Muscle layer of duodenum (tissue), 2 donors: Measurements from ENCODE around the gene CLTCL1.

ENCODE experiments used
- H3K27ac ChIP-seq: one replicate; pipeline ENCODE4 v1.7.0; 2013; ENCODE audit warnings: mild to moderate bottlenecking, low read length
- H3K27me3 ChIP-seq: one replicate; pipeline ENCODE4 v1.7.0; 2013; ENCODE audit warnings: low read depth, mild to moderate bottlenecking, control low read depth, low read length
- H3K36me3 ChIP-seq, 2 donors: one replicate each; pipeline ENCODE4 v1.7.0; 2013; ENCODE audit warnings: low read length in 2 of 2, control low read depth in 1 of 2, mild to moderate bottlenecking in 1 of 2; ENCODE audit not compliant: insufficient read depth in 2 of 2, control insufficient read depth in 1 of 2
- H3K4me1 ChIP-seq, 2 donors: one replicate each; pipeline ENCODE4 v1.7.0; 2013; ENCODE audit warnings: low read length in 2 of 2, mild to moderate bottlenecking in 2 of 2, control low read depth in 1 of 2, moderate library complexity in 1 of 2; ENCODE audit not compliant: insufficient read depth in 2 of 2, control insufficient read depth in 1 of 2
- H3K4me3 ChIP-seq, 2 donors: one replicate each; pipeline ENCODE4 v1.7.0; 2013; ENCODE audit warnings: low read length in 2 of 2, low read depth in 1 of 2, mild to moderate bottlenecking in 1 of 2
- H3K9me3 ChIP-seq, 2 donors: one replicate each; pipeline ENCODE4 v1.7.0; 2013; ENCODE audit warnings: low read length in 2 of 2, control low read depth in 1 of 2, mild to moderate bottlenecking in 1 of 2; ENCODE audit not compliant: control insufficient read depth in 1 of 2
- donor health status: healthy.

CLTCL1 gene

GRCh38 chr22:19244600-19245352, 46.7 kb downstream of the CLTCL1 start:
- H3K9me3 ChIP-seq, result no peaks in the 10 kb centered on the region
- no peaks in the 10 kb centered on the region for H3K36me3 ChIP-seq
- no peak overlapping the region for H3K27ac ChIP-seq
- H3K4me3 ChIP-seq, result no peak overlapping the region
- no peaks in the 10 kb centered on the region for H3K4me1 ChIP-seq
- H3K27me3 ChIP-seq, result no peaks in the 10 kb centered on the region

- Histone ChIP-seq H3K27ac (no peak overlapping the region), H3K27me3 (no peaks in the 10 kb centered on the region), H3K4me3 (no peak overlapping the region), H3K4me1 (no peaks in the 10 kb centered on the region), H3K9me3 (no peaks in the 10 kb centered on the region), H3K36me3 (no peaks in the 10 kb centered on the region)
These were observed 48.8 kb downstream of the CLTCL1 start for GRCh38 chr22:19242699-19243098.

GRCh38 chr22:19241593-19241906, 50.0 kb downstream of the CLTCL1 start:
- Histone ChIP-seq H3K27ac (no peak overlapping the region), H3K36me3 (no peaks in the 10 kb centered on the region), H3K4me3 (no peak overlapping the region), H3K27me3 (no peaks in the 10 kb centered on the region), H3K4me1 (no peaks in the 10 kb centered on the region), H3K9me3 (no peaks in the 10 kb centered on the region)

- Histone ChIP-seq H3K36me3 (peaks cover 0 to under 1% of the 10 kb centered on the region in 2 donors), H3K27me3 (no peaks in the 10 kb centered on the region), H3K9me3 (no peaks in the 10 kb centered on the region), H3K27ac (no peak overlapping the region), H3K4me3 (no peak overlapping the region), H3K4me1 (no peaks in the 10 kb centered on the region)
These were observed 50.5 kb downstream of the CLTCL1 start for GRCh38 chr22:19240813-19241592.

DNA sequence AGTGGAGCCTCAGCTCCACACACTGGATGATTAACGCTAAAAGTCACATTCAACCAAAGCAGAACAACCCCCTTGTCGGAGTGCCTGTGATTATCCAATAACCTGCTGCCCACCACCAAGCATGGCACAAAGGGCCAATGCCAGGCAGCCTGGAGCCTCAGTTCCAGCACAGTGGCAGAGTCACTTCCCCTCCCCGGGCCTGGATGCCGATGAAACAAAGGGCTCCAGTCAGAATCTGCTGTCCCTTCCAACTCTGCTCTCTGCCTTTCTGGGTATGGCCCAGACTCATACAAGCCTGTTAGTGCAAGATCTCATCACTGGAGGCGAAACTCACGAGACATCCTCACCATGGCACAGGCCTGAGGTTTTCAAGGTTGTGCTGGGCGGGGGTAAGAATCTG, 52.1 kb downstream of the CLTCL1 start:
- no peaks in the 10 kb centered on the region for H3K9me3 ChIP-seq
- H3K36me3 ChIP-seq, result peaks cover 0 to 5% of the 10 kb centered on the region in 2 donors
- no peak overlapping the region for H3K27ac ChIP-seq
- no peak overlapping the region for H3K4me3 ChIP-seq
- no peaks in the 10 kb centered on the region for H3K4me1 ChIP-seq
- H3K27me3 ChIP-seq, result no peaks in the 10 kb centered on the region

GRCh38 chr22:19238900-19239299, 52.6 kb downstream of the CLTCL1 start:
- no peak overlapping the region for H3K27ac ChIP-seq

DNA sequence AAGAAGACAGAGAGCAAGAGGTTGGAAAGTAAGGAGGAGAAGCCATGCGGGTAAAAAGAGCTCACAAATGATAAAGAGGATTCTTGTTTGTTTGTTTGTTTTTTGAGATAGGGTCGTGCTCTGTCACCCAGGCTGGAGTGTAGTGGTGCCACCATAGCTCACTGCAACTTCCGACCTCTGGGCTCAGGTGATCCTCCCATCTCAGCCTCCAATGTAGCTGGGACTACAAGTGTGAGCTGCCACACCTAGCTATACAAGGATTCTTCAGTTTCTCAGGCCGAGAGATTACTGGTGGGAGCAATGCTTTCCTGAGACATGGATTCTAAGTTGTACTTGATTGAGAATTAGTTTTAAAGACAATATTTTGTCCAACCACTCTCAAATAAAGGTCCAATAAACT, 55.6 kb downstream of the CLTCL1 start:
- Histone ChIP-seq H3K9me3 (no peaks in the 10 kb centered on the region), H3K4me1 (no peaks in the 10 kb centered on the region), H3K27ac (no peak overlapping the region), H3K36me3 (peaks cover 9 to 19% of the 10 kb centered on the region in 2 donors), H3K27me3 (no peaks in the 10 kb centered on the region), H3K4me3 (no peak overlapping the region)

More at GRCh38 chr22:19238900-19239299, 52.6 kb downstream of the CLTCL1 start:
- no peaks in the 10 kb centered on the region for H3K27me3 ChIP-seq
- H3K9me3 ChIP-seq, result no peaks in the 10 kb centered on the region
- peaks cover 0 to 5% of the 10 kb centered on the region in 2 donors for H3K36me3 ChIP-seq
- H3K4me1 ChIP-seq, result no peaks in the 10 kb centered on the region
- H3K4me3 ChIP-seq, result no peak overlapping the region

DNA sequence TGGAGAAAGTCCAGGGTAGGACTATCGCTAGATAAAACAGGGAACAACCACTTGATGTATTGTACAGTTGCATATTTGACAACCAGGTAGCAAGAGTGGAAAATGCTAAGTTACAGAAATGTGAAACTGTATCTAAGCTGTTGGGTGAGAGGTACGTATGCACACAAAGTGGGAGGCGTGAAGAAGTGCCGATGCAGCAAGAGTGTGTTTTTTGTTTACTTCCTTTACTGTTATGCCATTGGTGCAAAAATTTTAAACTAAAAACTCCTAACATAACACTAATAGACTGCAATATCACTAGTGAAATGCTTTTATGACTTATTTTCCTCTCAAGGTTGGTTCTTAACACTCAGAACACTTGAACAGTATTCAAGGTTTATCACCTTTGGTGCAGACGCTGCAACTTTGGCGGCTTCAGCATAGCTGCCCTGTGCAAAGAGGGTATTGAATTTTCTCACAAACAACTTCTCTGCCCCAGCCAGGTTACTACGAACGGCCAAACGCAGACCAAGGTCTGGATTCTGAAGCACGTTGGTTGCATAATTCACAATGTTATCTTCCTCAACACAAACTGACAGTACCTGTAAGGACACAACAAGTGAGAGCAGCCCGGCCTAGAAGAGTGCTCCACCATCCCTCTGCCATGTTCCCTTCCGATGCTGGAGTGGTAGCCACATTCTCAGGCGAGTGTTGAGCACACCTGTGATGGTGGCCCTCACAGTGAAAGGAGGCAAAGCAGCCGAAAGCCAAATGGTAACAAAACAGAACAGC, 57.2 kb downstream of the CLTCL1 start:
- Histone ChIP-seq H3K4me3 (no peak overlapping the region), H3K9me3 (no peaks in the 10 kb centered on the region), H3K4me1 (no peaks in the 10 kb centered on the region), H3K27me3 (no peaks in the 10 kb centered on the region), H3K36me3 (peaks cover 9 to 24% of the 10 kb centered on the region in 2 donors), H3K27ac (no peak overlapping the region)

GRCh38 chr22:19233189-19233661, 58.3 kb downstream of the CLTCL1 start:
- H3K4me3 ChIP-seq, result no peak overlapping the region
- H3K4me1 ChIP-seq, result no peaks in the 10 kb centered on the region
- no peak overlapping the region for H3K27ac ChIP-seq
- no peaks in the 10 kb centered on the region for H3K27me3 ChIP-seq
- peaks cover 9 to 32% of the 10 kb centered on the region in 2 donors for H3K36me3 ChIP-seq
- H3K9me3 ChIP-seq, result no peaks in the 10 kb centered on the region

- Histone ChIP-seq H3K4me1 (no peaks in the 10 kb centered on the region), H3K9me3 (no peaks in the 10 kb centered on the region), H3K4me3 (no peak overlapping the region), H3K36me3 (peaks cover 9 to 32% of the 10 kb centered on the region in 2 donors), H3K27me3 (no peaks in the 10 kb centered on the region), H3K27ac (no peak overlapping the region)
These were observed 58.9 kb downstream of the CLTCL1 start for GRCh38 chr22:19232623-19233022.

DNA sequence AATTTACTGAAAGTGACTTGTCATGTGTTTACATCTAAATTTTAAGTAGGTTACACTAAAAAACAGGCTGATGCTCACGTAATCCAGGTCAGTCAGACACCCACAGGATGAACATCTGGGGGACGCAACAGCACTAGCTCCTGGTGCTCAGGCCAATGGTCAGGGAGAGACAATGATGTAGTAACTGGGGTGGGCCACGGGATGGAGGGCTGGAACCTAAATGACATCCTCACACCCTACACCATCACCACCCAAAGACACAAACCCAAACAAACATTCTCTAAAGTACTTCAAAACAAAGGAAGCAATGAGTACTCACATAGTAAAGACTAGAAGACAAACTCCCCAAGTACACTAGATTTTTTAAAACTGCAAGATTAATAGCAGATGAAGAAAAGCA, 59.5 kb downstream of the CLTCL1 start:
- H3K27ac ChIP-seq, result no peak overlapping the region
- H3K27me3 ChIP-seq, result no peaks in the 10 kb centered on the region
- peaks cover 9 to 32% of the 10 kb centered on the region in 2 donors for H3K36me3 ChIP-seq
- no peaks in the 10 kb centered on the region for H3K4me1 ChIP-seq
- H3K9me3 ChIP-seq, result no peaks in the 10 kb centered on the region
- no peak overlapping the region for H3K4me3 ChIP-seq
